Measurements from ENCODE around the gene PACSIN2. TPM values are rescaled to one million over a fixed set of nuclear protein-coding genes. Genes with fewer than 3 reads are reported as not detected.
A peak's percentile ranks its signal among the peaks of the same experiment; 100 is the strongest.

Gene PACSIN2
- total and polyA plus RNA-seq, 10 of the 15 experiments (the other 5 are each of a cell fraction or from before 2014, with no cell fraction given) = 0.93 to 78.7 (median 46.8) TPM

DNA sequence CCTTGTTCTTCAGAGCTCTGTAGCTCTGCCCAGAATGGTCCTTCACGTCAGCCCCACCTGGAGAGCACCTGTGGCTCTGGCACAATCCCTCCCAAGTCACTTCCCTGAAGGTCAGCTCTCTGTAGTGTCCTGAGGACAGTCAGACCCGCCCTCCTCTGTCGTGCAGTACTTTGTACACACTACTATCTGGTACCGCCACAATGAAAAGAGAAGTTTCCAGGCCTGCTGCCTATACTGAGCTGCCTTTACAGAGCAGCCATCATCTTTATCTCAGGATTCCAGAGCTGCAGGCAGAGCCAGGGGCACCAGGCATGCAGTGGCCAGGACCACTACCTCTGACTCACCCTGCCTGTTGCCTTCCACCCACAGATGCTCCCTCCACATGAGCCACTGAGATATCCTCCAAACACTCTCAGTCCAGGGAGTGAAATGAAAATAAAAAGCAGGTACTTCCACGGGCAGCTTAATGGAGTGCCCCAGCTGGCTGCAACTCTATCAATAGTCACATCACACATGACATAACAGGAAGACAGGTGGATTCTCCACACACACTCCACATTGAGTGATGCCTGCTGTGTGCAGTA is 7.3 kb downstream of the PACSIN2 start:
- ATAC-seq = peak; percentile 47
- BruUV-seq (replicated peaks) = no TSS peak
- no peak for FAIRE-seq
- POLR2A ChIA-PET = interaction anchor here (0.6 to 0.7 kb wide), 2 partner anchors 138 to 708 kb away, joined by 3 to 6 read pairs; no protein-coding TSS in a partner anchor
- Histone ChIP-seq H4K20me1 (ENCODE audit: control insufficient read depth, insufficient read depth) (no peaks in the 10 kb centered on the region; the same call in 1 of the 2 replicates), H3K9me3 (replicated peaks; ENCODE audit: control insufficient read depth, insufficient read depth, low read length) (no peaks in the 10 kb centered on the region), H3K4me1 (ENCODE audit: control insufficient read depth, insufficient read depth, low read length) (peaks cover 24% of the 10 kb centered on the region), H3K36me3 (ENCODE audit: control insufficient read depth in 2 of 2, insufficient read depth in 2 of 2, low read length in 1 of 2) (0 out of 4 replicates have a peak, but pooled peaks cover 0 to 3% of the 10 kb centered on the region in 2 experiments), H3K9ac (ENCODE audit: control insufficient read depth, insufficient read depth, low read length) (no peak overlapping the region; the same call in 1 of the 2 replicates), H3K27ac (ENCODE audit: control insufficient read depth, insufficient read depth) (no peak overlapping the region), H3K4me2 (ENCODE audit: control insufficient read depth, insufficient read depth) (no peak overlapping the region; the same call in 1 of the 2 replicates), H3K4me3 (no peak overlapping the region), H3K27me3 (replicated peaks in 1 of 2; ENCODE audit: control insufficient read depth in 2 of 2, insufficient read depth in 2 of 2, low read length in 1 of 2) (no peaks in the 10 kb centered on the region), H3K79me2 (ENCODE audit: control insufficient read depth, insufficient read depth, low read length) (peaks cover 92% of the 10 kb centered on the region), H2AFZ (ENCODE audit: control insufficient read depth, low read depth, low read length) (no peak overlapping the region)
- RAD21 ChIA-PET (ENCODE audit: unreplicated experiment) = interaction anchor here (0.6 to 1.0 kb wide), 3 partner anchors 32 to 112 kb away, joined by 3 read pairs; no protein-coding TSS in a partner anchor
- no peak for DNase-seq (ENCODE audit: low read depth, low spot score)
- SMC1A ChIA-PET (ENCODE audit: uncharacterized antibody, unreplicated experiment) = interaction anchor here (2.1 kb wide), 1 partner anchor 12 kb away, joined by 6 read pairs; no protein-coding TSS in a partner anchor
- in situ Hi-C loops (cut with MboI) (no loop called here), intact Hi-C loops (cut with micrococcal nuclease; ENCODE audit: unreplicated experiment) (no loop called here)
- 82% methylated on average over 5 of the region's 5 CpGs for WGBS (ENCODE audit: insufficient coverage, insufficient replicate concordance, low lambda C conversion rate, missing lambda C conversion rate)
- CTCF ChIA-PET = interaction anchor here (0.5 to 1.3 kb wide), 6 partner anchors 8 to 353 kb away, joined by 3 to 4 read pairs (median 3); partner anchors contain the start of gene PACSIN2
- TF ChIP-seq CHD1 (IDR thresholded peaks at IDR 0.05; ENCODE audit: low read depth, low read length) (no peak), SP1 (IDR thresholded peaks at IDR 0.05; ENCODE audit: low read depth, low read length) (no peak), RFX5 (IDR thresholded peaks at IDR 0.05; ENCODE audit: low read depth, low read length) (no peak), ESRRA (IDR thresholded peaks at IDR 0.05; ENCODE audit: low read length) (no peak), BACH1 (IDR thresholded peaks at IDR 0.05; ENCODE audit: borderline replicate concordance) (no peak), CREM (IDR thresholded peaks at IDR 0.05; ENCODE audit: low read depth) (no peak), TCF7 (IDR thresholded peaks at IDR 0.05; ENCODE audit: borderline replicate concordance) (no peak), NFXL1 (IDR thresholded peaks at IDR 0.05; ENCODE audit: borderline replicate concordance) (no peak)
- TF ChIP-seq, protein P1, sequence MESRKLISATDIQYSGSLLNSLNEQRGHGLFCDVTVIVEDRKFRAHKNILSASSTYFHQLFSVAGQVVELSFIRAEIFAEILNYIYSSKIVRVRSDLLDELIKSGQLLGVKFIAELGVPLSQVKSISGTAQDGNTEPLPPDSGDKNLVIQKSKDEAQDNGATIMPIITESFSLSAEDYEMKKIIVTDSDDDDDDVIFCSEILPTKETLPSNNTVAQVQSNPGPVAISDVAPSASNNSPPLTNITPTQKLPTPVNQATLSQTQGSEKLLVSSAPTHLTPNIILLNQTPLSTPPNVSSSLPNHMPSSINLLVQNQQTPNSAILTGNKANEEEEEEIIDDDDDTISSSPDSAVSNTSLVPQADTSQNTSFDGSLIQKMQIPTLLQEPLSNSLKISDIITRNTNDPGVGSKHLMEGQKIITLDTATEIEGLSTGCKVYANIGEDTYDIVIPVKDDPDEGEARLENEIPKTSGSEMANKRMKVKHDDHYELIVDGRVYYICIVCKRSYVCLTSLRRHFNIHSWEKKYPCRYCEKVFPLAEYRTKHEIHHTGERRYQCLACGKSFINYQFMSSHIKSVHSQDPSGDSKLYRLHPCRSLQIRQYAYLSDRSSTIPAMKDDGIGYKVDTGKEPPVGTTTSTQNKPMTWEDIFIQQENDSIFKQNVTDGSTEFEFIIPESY (IDR thresholded peaks at IDR 0.05) = no peak
- TF ChIP-seq, protein P2, sequence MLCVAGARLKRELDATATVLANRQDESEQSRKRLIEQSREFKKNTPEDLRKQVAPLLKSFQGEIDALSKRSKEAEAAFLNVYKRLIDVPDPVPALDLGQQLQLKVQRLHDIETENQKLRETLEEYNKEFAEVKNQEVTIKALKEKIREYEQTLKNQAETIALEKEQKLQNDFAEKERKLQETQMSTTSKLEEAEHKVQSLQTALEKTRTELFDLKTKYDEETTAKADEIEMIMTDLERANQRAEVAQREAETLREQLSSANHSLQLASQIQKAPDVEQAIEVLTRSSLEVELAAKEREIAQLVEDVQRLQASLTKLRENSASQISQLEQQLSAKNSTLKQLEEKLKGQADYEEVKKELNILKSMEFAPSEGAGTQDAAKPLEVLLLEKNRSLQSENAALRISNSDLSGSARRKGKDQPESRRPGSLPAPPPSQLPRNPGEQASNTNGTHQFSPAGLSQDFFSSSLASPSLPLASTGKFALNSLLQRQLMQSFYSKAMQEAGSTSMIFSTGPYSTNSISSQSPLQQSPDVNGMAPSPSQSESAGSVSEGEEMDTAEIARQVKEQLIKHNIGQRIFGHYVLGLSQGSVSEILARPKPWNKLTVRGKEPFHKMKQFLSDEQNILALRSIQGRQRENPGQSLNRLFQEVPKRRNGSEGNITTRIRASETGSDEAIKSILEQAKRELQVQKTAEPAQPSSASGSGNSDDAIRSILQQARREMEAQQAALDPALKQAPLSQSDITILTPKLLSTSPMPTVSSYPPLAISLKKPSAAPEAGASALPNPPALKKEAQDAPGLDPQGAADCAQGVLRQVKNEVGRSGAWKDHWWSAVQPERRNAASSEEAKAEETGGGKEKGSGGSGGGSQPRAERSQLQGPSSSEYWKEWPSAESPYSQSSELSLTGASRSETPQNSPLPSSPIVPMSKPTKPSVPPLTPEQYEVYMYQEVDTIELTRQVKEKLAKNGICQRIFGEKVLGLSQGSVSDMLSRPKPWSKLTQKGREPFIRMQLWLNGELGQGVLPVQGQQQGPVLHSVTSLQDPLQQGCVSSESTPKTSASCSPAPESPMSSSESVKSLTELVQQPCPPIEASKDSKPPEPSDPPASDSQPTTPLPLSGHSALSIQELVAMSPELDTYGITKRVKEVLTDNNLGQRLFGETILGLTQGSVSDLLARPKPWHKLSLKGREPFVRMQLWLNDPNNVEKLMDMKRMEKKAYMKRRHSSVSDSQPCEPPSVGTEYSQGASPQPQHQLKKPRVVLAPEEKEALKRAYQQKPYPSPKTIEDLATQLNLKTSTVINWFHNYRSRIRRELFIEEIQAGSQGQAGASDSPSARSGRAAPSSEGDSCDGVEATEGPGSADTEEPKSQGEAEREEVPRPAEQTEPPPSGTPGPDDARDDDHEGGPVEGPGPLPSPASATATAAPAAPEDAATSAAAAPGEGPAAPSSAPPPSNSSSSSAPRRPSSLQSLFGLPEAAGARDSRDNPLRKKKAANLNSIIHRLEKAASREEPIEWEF (IDR thresholded peaks at IDR 0.05; ENCODE audit: insufficient replicate concordance, low read depth, low read length) = no peak
- TF ChIP-seq, protein P3, sequence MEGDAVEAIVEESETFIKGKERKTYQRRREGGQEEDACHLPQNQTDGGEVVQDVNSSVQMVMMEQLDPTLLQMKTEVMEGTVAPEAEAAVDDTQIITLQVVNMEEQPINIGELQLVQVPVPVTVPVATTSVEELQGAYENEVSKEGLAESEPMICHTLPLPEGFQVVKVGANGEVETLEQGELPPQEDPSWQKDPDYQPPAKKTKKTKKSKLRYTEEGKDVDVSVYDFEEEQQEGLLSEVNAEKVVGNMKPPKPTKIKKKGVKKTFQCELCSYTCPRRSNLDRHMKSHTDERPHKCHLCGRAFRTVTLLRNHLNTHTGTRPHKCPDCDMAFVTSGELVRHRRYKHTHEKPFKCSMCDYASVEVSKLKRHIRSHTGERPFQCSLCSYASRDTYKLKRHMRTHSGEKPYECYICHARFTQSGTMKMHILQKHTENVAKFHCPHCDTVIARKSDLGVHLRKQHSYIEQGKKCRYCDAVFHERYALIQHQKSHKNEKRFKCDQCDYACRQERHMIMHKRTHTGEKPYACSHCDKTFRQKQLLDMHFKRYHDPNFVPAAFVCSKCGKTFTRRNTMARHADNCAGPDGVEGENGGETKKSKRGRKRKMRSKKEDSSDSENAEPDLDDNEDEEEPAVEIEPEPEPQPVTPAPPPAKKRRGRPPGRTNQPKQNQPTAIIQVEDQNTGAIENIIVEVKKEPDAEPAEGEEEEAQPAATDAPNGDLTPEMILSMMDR (IDR thresholded peaks at IDR 0.05 in 2 of 3, conservative IDR thresholded peaks at IDR 0.05 in 1 of 3; ENCODE audit: control insufficient read depth in 2 of 3, extremely low read depth in 1 of 3, insufficient read depth in 1 of 3, low read depth in 3 of 3, low read length in 3 of 3) = no peak
- TF ChIP-seq, protein P4, sequence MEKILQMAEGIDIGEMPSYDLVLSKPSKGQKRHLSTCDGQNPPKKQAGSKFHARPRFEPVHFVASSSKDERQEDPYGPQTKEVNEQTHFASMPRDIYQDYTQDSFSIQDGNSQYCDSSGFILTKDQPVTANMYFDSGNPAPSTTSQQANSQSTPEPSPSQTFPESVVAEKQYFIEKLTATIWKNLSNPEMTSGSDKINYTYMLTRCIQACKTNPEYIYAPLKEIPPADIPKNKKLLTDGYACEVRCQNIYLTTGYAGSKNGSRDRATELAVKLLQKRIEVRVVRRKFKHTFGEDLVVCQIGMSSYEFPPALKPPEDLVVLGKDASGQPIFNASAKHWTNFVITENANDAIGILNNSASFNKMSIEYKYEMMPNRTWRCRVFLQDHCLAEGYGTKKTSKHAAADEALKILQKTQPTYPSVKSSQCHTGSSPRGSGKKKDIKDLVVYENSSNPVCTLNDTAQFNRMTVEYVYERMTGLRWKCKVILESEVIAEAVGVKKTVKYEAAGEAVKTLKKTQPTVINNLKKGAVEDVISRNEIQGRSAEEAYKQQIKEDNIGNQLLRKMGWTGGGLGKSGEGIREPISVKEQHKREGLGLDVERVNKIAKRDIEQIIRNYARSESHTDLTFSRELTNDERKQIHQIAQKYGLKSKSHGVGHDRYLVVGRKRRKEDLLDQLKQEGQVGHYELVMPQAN (conservative IDR thresholded peaks at IDR 0.05) = no peak

Measured in GM12878 (cell line).